Skeletal muscle tissue (tissue), 4 donors: ENCODE results near the gene MAP2. TPM values are rescaled to one million over a fixed set of nuclear protein-coding genes. Genes with fewer than 3 reads are reported as not detected.

Experiments used
- H3K27ac ChIP-seq: one replicate; pipeline ENCODE4 v1.7.0; 2013; ENCODE audit warnings: mild to moderate bottlenecking, low read depth, low read length, inconsistent platforms
- H3K27me3 ChIP-seq, 3 donors: one replicate each; pipeline ENCODE4 v1.7.0; 2013; ENCODE audit warnings: low read length in 3 of 3; ENCODE audit not compliant: control insufficient read depth in 3 of 3, insufficient read depth in 3 of 3
- H3K36me3 ChIP-seq, 3 donors: one replicate each; pipeline ENCODE4 v1.7.0; 2013; ENCODE audit warnings: low read length in 3 of 3; ENCODE audit not compliant: control insufficient read depth in 3 of 3, insufficient read depth in 3 of 3
- H3K4me1 ChIP-seq, 3 donors: one replicate each; pipeline ENCODE4 v1.7.0; 2013; ENCODE audit warnings: low read length in 3 of 3, mild to moderate bottlenecking in 3 of 3; ENCODE audit not compliant: control insufficient read depth in 3 of 3, insufficient read depth in 3 of 3
- H3K4me3 ChIP-seq, 3 donors: one replicate each; pipeline ENCODE4 v1.7.0; 2013; ENCODE audit warnings: low read length in 3 of 3
- H3K9ac ChIP-seq, 3 donors: one replicate each; pipeline ENCODE4 v1.7.0; 2013; ENCODE audit warnings: low read length in 3 of 3, mild to moderate bottlenecking in 3 of 3, moderate library complexity in 2 of 3, low read depth in 1 of 3
- H3K9me3 ChIP-seq, 3 donors: one replicate each; pipeline ENCODE4 v1.7.0; 2013; ENCODE audit warnings: low read length in 3 of 3; ENCODE audit not compliant: control insufficient read depth in 3 of 3
- total RNA-seq: library from RNA; depleted of rRNA; stranded (reverse); fragments of >200 nt; gene quantifications from one replicate; pipeline ENCODE4 v1.2.3, GENCODE V29; 2014
- donor health status: Osteomylitis.

Gene MAP2
- total RNA-seq, 1 donor from 2014 or later, result 3.7 TPM

DNA sequence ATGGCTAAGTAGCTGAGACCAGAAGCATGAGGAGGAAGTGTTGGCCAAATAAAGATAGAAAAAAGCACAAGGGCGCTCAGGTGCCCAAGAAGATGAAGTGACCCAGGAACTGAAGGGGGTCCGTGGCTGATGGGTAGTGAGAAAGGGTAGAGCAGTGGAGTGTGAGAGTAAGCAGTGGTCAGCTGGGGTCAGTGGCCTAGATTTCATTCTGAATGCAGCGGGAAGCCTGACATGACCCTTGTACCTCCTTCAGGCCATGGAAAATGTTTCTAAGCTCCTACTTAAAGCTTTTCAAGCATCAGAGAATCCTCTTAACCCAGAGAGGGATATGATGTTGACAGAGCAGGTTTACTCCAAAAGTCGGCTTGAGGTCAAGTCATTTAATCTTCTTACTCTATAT lies 258.8 kb downstream of the MAP2 start:
- Histone ChIP-seq H3K27me3 (no peaks in the 10 kb centered on the region), H3K27ac (no peak overlapping the region), H3K36me3 (no peaks in the 10 kb centered on the region), H3K9ac (no peak overlapping the region), H3K9me3 (no peaks in the 10 kb centered on the region), H3K4me1 (peaks cover 0 to 8% (median 2%) of the 10 kb centered on the region in 3 donors), H3K4me3 (no peak overlapping the region)

DNA sequence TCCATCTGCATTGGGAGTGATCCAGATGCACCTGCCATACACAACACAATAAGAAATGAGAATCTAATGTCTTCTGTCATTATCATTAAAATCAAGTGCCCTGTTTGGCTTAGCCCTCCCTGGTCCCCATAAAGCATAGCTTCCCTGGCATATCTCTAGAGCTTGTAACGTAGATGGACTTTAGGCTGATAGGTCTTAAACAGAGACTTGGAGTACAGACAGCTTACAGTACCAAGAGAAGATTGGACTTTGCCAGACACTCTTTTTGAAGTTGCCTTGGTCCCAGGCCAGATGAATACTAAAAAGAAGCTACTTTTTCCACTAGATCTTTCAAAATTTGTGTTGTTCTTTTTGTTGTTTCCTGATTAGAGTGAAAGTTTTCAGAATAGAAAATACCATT lies 261.5 kb downstream of the MAP2 start:
- H3K27ac ChIP-seq, result no peak overlapping the region
- H3K27me3 ChIP-seq, result no peaks in the 10 kb centered on the region
- no peaks in the 10 kb centered on the region for H3K9me3 ChIP-seq
- H3K36me3 ChIP-seq, result no peaks in the 10 kb centered on the region
- H3K9ac ChIP-seq, result no peak overlapping the region
- no peak overlapping the region for H3K4me3 ChIP-seq
- peaks cover 0 to 8% (median 2%) of the 10 kb centered on the region in 3 donors for H3K4me1 ChIP-seq

DNA sequence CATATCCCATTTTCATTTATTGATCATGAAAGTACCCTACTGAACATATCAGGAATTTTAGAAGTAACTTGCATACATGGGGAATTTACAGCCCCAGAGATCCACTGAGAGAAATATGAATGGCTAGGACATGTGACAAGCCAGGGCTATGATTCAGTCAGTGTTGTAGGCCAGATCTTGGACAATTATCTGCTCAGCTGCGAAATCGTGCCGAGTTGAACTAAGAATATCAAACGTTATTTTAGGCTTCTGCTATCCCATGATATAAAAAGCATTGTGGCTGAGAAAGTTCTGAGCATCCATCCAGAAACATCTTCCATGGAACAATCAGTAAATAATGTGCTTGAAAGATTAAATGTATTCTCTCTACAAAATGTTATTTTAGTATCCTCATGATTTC lies 262.1 kb downstream of the MAP2 start:
- H3K4me3 ChIP-seq, result no peak overlapping the region
- H3K36me3 ChIP-seq, result no peaks in the 10 kb centered on the region
- no peak overlapping the region for H3K9ac ChIP-seq
- no peaks in the 10 kb centered on the region for H3K9me3 ChIP-seq
- peaks cover 0 to 8% (median 2%) of the 10 kb centered on the region in 3 donors for H3K4me1 ChIP-seq
- no peak overlapping the region for H3K27ac ChIP-seq
- no peaks in the 10 kb centered on the region for H3K27me3 ChIP-seq

DNA sequence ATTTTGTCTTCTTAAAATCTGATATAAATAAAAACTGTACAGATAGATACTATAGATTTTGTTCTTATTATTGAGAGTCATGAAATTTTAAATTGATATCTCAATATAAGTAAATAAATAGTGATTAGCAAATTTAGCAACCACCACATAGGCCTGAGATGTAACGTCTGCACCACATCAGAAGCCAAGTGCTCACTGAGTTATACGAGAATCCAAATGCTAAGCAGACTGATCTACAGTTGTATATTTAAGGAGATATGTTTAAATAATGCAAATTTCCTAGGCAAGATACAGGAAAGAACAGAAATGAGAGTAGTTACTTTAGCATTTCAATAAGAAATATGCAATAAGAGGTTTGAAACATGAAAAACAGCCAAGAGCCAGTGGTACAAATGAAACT lies 262.6 kb downstream of the MAP2 start:
- H3K27ac ChIP-seq, result no peak overlapping the region
- H3K27me3 ChIP-seq, result no peaks in the 10 kb centered on the region
- no peak overlapping the region for H3K9ac ChIP-seq
- H3K4me1 ChIP-seq, result peaks cover 0 to 8% (median 2%) of the 10 kb centered on the region in 3 donors
- no peak overlapping the region for H3K4me3 ChIP-seq
- no peaks in the 10 kb centered on the region for H3K9me3 ChIP-seq
- no peaks in the 10 kb centered on the region for H3K36me3 ChIP-seq

DNA sequence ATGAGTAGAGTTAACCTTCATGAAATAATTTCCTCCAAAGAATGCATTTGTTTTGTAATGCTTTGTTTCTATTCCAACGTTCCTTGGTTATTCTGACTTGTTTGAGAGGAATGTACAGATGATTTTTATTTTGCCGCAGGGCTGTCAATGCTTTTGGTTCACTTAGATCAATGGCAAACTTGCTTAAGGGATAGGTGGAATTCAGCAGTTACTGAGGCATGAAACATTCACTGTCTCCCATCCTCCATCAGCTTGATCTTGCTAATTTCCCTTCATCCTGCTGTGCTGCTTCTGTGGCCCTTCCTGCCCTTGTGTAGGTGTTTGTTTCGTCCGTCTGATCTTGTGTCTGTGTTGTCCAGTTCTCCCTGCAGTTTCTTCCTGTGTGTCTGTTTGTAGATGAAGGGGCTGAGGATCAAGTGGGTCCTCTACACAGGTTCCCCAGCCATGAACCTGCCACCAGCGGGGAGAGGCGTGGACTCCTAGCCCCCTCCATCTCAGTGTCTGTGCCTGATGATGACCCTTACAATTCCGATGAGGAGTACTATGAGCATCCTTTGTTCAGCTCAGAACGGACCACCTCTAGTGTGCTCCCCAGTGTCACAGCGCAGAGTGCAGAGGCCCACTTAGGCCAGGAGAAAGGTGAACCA lies 263.6 kb downstream of the MAP2 start:
- no peak overlapping the region for H3K4me3 ChIP-seq
- H3K4me1 ChIP-seq, result peaks cover 0 to 8% (median 2%) of the 10 kb centered on the region in 3 donors
- no peak overlapping the region for H3K27ac ChIP-seq
- no peaks in the 10 kb centered on the region for H3K9me3 ChIP-seq
- no peaks in the 10 kb centered on the region for H3K36me3 ChIP-seq
- no peaks in the 10 kb centered on the region for H3K27me3 ChIP-seq
- no peak overlapping the region for H3K9ac ChIP-seq

DNA sequence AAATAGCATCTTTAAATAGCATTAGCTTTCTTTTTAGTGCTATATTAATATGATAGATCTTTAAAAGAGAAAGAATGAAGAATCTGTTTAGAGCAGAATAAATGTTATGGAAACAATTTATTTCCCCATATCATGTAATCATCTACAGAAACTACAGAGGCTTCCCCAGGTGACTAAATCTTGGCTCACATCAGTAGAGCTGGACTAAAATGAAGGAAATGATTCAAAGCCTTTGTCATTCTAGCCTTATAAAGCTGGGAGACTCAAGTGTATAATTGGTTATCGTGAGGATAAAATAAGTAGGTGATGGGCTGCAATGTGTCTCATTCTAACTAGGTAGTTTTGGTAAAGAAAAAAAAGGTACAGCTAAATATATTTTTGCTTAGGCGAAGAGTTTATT lies 264.5 kb downstream of the MAP2 start:
- Histone ChIP-seq H3K36me3 (no peaks in the 10 kb centered on the region), H3K27me3 (no peaks in the 10 kb centered on the region), H3K9me3 (no peaks in the 10 kb centered on the region), H3K4me3 (no peak overlapping the region), H3K4me1 (peaks cover 0 to 8% (median 2%) of the 10 kb centered on the region in 3 donors), H3K9ac (no peak overlapping the region), H3K27ac (no peak overlapping the region)

- no peak overlapping the region for H3K4me3 ChIP-seq
- H3K9ac ChIP-seq, result no peak overlapping the region
- H3K36me3 ChIP-seq, result no peaks in the 10 kb centered on the region
- H3K27ac ChIP-seq, result no peak overlapping the region
- no peaks in the 10 kb centered on the region for H3K9me3 ChIP-seq
- H3K4me1 ChIP-seq, result peaks cover 0 to 8% (median 2%) of the 10 kb centered on the region in 3 donors
- no peaks in the 10 kb centered on the region for H3K27me3 ChIP-seq
Observed at GRCh38 chr2:209690029-209690754, 266.3 kb downstream of the MAP2 start.

GRCh38 chr2:209694748-209695147 lies 270.9 kb downstream of the MAP2 start:
- Histone ChIP-seq H3K4me3 (no peak overlapping the region), H3K36me3 (no peaks in the 10 kb centered on the region), H3K9me3 (no peaks in the 10 kb centered on the region), H3K27ac (no peak overlapping the region), H3K27me3 (no peaks in the 10 kb centered on the region), H3K4me1 (no peaks in the 10 kb centered on the region), H3K9ac (no peak overlapping the region)

- H3K36me3 ChIP-seq, result no peaks in the 10 kb centered on the region
- H3K4me3 ChIP-seq, result no peak overlapping the region
- no peak overlapping the region for H3K27ac ChIP-seq
- H3K9me3 ChIP-seq, result no peaks in the 10 kb centered on the region
- no peak overlapping the region for H3K9ac ChIP-seq
- H3K4me1 ChIP-seq, result no peaks in the 10 kb centered on the region
- no peaks in the 10 kb centered on the region for H3K27me3 ChIP-seq
Observed at GRCh38 chr2:209696836-209697711, 273.2 kb downstream of the MAP2 start.

DNA sequence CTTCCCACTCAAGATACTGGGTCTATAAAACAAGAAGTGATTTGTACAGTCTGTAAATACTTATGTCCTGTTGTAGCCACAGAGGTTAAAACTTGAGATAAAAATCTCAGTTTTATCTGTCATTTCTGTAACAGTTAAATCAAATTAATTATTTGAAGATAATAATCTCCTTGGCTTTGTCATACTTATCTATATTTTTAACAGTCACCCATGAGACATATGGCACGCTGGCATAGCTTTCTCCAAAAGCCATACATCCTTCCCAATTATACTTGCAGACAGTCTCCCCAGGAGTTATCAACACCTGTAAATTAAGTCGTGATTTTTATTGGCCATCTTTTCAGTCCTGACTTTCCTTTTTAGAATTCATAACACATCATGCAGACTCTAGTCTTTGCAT lies 278.9 kb downstream of the MAP2 start:
- Histone ChIP-seq H3K27me3 (no peaks in the 10 kb centered on the region), H3K9ac (no peak overlapping the region), H3K36me3 (no peaks in the 10 kb centered on the region), H3K4me3 (no peak overlapping the region), H3K27ac (no peak overlapping the region), H3K9me3 (no peaks in the 10 kb centered on the region), H3K4me1 (no peaks in the 10 kb centered on the region)
